Measurements from ENCODE around the gene GNMT. TPM values are rescaled to one million over a fixed set of nuclear protein-coding genes. Genes with fewer than 3 reads are reported as not detected.
"Not testable (repeated sequence)": the region's sequence is repeated elsewhere in the genome, so short reads cannot be mapped to it uniquely, and the experiment has no call there.

Gene GNMT
- total RNA-seq, 1 experiment from 2014 or later, result not detected

GRCh38 chr6:42974919-42975505, 14.5 kb downstream of the GNMT start:
- peak; percentile 5 for DNase-seq (ENCODE audit: low spot score)

GRCh38 chr6:42978487-42978838, 17.9 kb downstream of the GNMT start:
- peak; percentile 14 for DNase-seq (ENCODE audit: low spot score)

GRCh38 chr6:42978839-42979522, 18.4 kb downstream of the GNMT start, which contains the start of gene PEX6:
Gene PEX6 (minus strand): TSS chr6:42979181. CDS start chr6:42979150, 31 bp downstream.
- peak; percentile 89 for DNase-seq (ENCODE audit: low spot score)

- DNase-seq (ENCODE audit: low spot score), result no peak
Measured at GRCh38 chr6:42979523-42980177, 19.1 kb downstream of the GNMT start.

- DNase-seq (ENCODE audit: low spot score), result no peak
Measured at GRCh38 chr6:42981836-42982235, 21.3 kb downstream of the GNMT start.

GRCh38 chr6:42984001-42984923, 23.7 kb downstream of the GNMT start, which contains the start of gene PPP2R5D:
Gene PPP2R5D (plus strand): TSS chr6:42984570. CDS start chr6:42984678, 108 bp downstream.
- DNase-seq (ENCODE audit: low spot score), result peak; percentile 99

GRCh38 chr6:42984924-42985475, 24.4 kb downstream of the GNMT start:
- no peak for DNase-seq (ENCODE audit: low spot score)

- DNase-seq (ENCODE audit: low spot score), result no peak
Measured at GRCh38 chr6:42987533-42988451, 27.2 kb downstream of the GNMT start.

- no peak for DNase-seq (ENCODE audit: low spot score)
Measured at GRCh38 chr6:42988486-42989020, 28.0 kb downstream of the GNMT start.

GRCh38 chr6:42989923-42990322, 29.4 kb downstream of the GNMT start:
- no peak for DNase-seq (ENCODE audit: low spot score)

- no peak for DNase-seq (ENCODE audit: low spot score)
Measured at GRCh38 chr6:42993445-42993844, 32.9 kb downstream of the GNMT start.

GRCh38 chr6:42996513-42996912, 36.0 kb downstream of the GNMT start:
- DNase-seq (ENCODE audit: low spot score), result no peak

- not testable (repeated sequence) for DNase-seq (ENCODE audit: low spot score)
Measured at GRCh38 chr6:42998205-42998604, 37.7 kb downstream of the GNMT start.

GRCh38 chr6:43001843-43002242, 41.3 kb downstream of the GNMT start:
- no peak for DNase-seq (ENCODE audit: low spot score)

- DNase-seq (ENCODE audit: low spot score), result no peak
Measured at GRCh38 chr6:43005844-43006243, 45.3 kb downstream of the GNMT start.

- DNase-seq (ENCODE audit: low spot score), result no peak
Measured at GRCh38 chr6:43006251-43006650, 45.7 kb downstream of the GNMT start.

- no peak for DNase-seq (ENCODE audit: low spot score)
Measured at GRCh38 chr6:43007126-43007525, 46.6 kb downstream of the GNMT start.

GRCh38 chr6:43009124-43009523, 48.6 kb downstream of the GNMT start:
- peak; percentile 48 for DNase-seq (ENCODE audit: low spot score)

GRCh38 chr6:43011207-43011606, 50.7 kb downstream of the GNMT start:
- no peak for DNase-seq (ENCODE audit: low spot score)

GRCh38 chr6:43012364-43012763, 51.8 kb downstream of the GNMT start:
- no peak for DNase-seq (ENCODE audit: low spot score)

Data from H4 (cell line).